Measurements from ENCODE around the gene CELA2A. TPM values are rescaled to one million over a fixed set of nuclear protein-coding genes. Genes with fewer than 3 reads are reported as not detected.

The CELA2A gene
- total RNA-seq, 1 experiment from 2014 or later: not detected

- H3K4me3 ChIP-seq (ENCODE audit: low read depth, low read length, poor library complexity, severe bottlenecking): no peak overlapping the region
- H3K9me3 ChIP-seq (ENCODE audit: low read depth, low read length, poor library complexity, severe bottlenecking): no peaks in the 10 kb centered on the region
- ChIA-PET CTCF (no interaction called here), POLR2A (ENCODE audit: low non-redundant PET) (no interaction called here)
- H3K36me3 ChIP-seq (ENCODE audit: insufficient read depth, low read length, poor library complexity, severe bottlenecking): no peaks in the 10 kb centered on the region
- TF ChIP-seq CTCF (conservative IDR thresholded peaks at IDR 0.05; ENCODE audit: low read depth, low read length) (no peak), EZH2 (IDR thresholded peaks at IDR 0.05; ENCODE audit: borderline replicate concordance, low read depth, low read length, poor library complexity, severe bottlenecking) (no peak)
- intact Hi-C loops (cut with micrococcal nuclease; ENCODE audit: unreplicated experiment): no loop called here
- BruUV-seq (replicated peaks): no TSS peak
- H3K27me3 ChIP-seq (replicated peaks; ENCODE audit: insufficient read depth, low read depth, low read length, poor library complexity): no peaks in the 10 kb centered on the region
- peak; percentile 62 for DNase-seq (ENCODE audit: low spot score)
- no peak overlapping the region for H3K27ac ChIP-seq (ENCODE audit: low read depth, low read length, poor library complexity, severe bottlenecking)
- H3K4me1 ChIP-seq (ENCODE audit: insufficient read depth, low read length, poor library complexity, severe bottlenecking): peaks cover 20% of the 10 kb centered on the region
These were observed 37.6 kb upstream of the CELA2A start for GRCh38 chr1:15418806-15419515.

- ChIA-PET POLR2A (ENCODE audit: low non-redundant PET) (no interaction called here), CTCF (no interaction called here)
- no peak for DNase-seq (ENCODE audit: low spot score)
- Histone ChIP-seq H3K4me3 (ENCODE audit: low read depth, low read length, poor library complexity, severe bottlenecking) (no peak overlapping the region), H3K9me3 (ENCODE audit: low read depth, low read length, poor library complexity, severe bottlenecking) (no peaks in the 10 kb centered on the region), H3K36me3 (ENCODE audit: insufficient read depth, low read length, poor library complexity, severe bottlenecking) (no peaks in the 10 kb centered on the region), H3K27me3 (replicated peaks; ENCODE audit: insufficient read depth, low read depth, low read length, poor library complexity) (no peaks in the 10 kb centered on the region), H3K27ac (ENCODE audit: low read depth, low read length, poor library complexity, severe bottlenecking) (no peak overlapping the region), H3K4me1 (ENCODE audit: insufficient read depth, low read length, poor library complexity, severe bottlenecking) (peaks cover 20% of the 10 kb centered on the region)
- BruUV-seq (replicated peaks): no TSS peak
- intact Hi-C loops (cut with micrococcal nuclease; ENCODE audit: unreplicated experiment): no loop called here
- no peak for TF ChIP-seq CTCF (conservative IDR thresholded peaks at IDR 0.05; ENCODE audit: low read depth, low read length)
- no peak for TF ChIP-seq EZH2 (IDR thresholded peaks at IDR 0.05; ENCODE audit: borderline replicate concordance, low read depth, low read length, poor library complexity, severe bottlenecking)
These were observed 35.6 kb upstream of the CELA2A start for GRCh38 chr1:15420853-15421465.

GRCh38 chr1:15422871-15423270 lies 33.7 kb upstream of the CELA2A start:
- no peaks in the 10 kb centered on the region for H3K36me3 ChIP-seq (ENCODE audit: insufficient read depth, low read length, poor library complexity, severe bottlenecking)
- intact Hi-C loops (cut with micrococcal nuclease; ENCODE audit: unreplicated experiment): no loop called here
- H3K4me3 ChIP-seq (ENCODE audit: low read depth, low read length, poor library complexity, severe bottlenecking): no peak overlapping the region
- H3K4me1 ChIP-seq (ENCODE audit: insufficient read depth, low read length, poor library complexity, severe bottlenecking): peaks cover 11% of the 10 kb centered on the region
- no peak for DNase-seq (ENCODE audit: low spot score)
- H3K27ac ChIP-seq (ENCODE audit: low read depth, low read length, poor library complexity, severe bottlenecking): no peak overlapping the region
- BruUV-seq (replicated peaks): no TSS peak
- TF ChIP-seq CTCF (conservative IDR thresholded peaks at IDR 0.05; ENCODE audit: low read depth, low read length): no peak
- no peak for TF ChIP-seq EZH2 (IDR thresholded peaks at IDR 0.05; ENCODE audit: borderline replicate concordance, low read depth, low read length, poor library complexity, severe bottlenecking)
- no peaks in the 10 kb centered on the region for H3K9me3 ChIP-seq (ENCODE audit: low read depth, low read length, poor library complexity, severe bottlenecking)
- H3K27me3 ChIP-seq (replicated peaks; ENCODE audit: insufficient read depth, low read depth, low read length, poor library complexity): no peaks in the 10 kb centered on the region
- POLR2A ChIA-PET (ENCODE audit: low non-redundant PET): no interaction called here
- CTCF ChIA-PET: no interaction called here

Data from A673 (cell line).